Astrocyte of the cerebellum (primary cell): Measurements from ENCODE around the gene ERF.
A peak's percentile ranks its signal among the peaks of the same experiment; 100 is the strongest.

ENCODE experiments used
- DNase-seq: peaks from one replicate; pipeline ENCODE4 v3.0.0-alpha.2; 2011; ENCODE audit warnings: low read depth
- H3K4me3 ChIP-seq: 2 replicates; pipeline ENCODE4 v1.5.1; 2011; ENCODE audit warnings: mild to moderate bottlenecking, low read depth, low read length, moderate library complexity
- CTCF ChIP-seq: IDR thresholded peaks from 2 replicates; pipeline ENCODE4 v1.5.1; 2012; ENCODE audit warnings: low read length, low read depth, moderate library complexity, mild to moderate bottlenecking; ENCODE audit errors: missing control alignments
- in situ Hi-C: cut with HindIII; loops from 2 replicates; pipeline ENCODE4 v1.10.0; 2017; ENCODE audit warnings: low sequenced_read_pairs

Gene ERF

DNA sequence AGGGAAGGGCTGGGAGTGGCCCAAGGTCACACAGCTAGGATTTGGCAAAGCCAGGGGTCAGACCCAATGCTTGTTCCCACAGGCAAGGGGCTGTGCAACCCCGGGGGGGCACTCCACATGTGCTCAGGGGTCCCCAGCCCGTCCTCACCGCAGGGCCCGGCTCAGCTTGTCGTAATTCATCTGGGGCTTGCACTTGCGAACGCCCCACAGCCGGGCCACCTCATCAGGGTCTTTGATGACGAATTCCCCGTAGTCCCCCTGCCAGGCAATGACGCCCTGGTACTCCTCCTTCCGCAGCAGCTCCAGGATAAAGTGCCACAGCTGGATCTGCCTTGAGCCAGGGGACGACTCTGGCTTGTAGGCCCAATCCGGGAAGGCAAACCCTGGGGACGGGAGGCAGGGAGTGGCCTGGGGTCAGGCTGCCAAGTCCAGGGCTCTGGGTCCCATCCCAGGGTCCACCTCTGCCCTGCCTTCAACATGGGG, 4.7 kb downstream of the ERF start:
- no peak for DNase-seq
- no peak for TF ChIP-seq CTCF
- in situ Hi-C loops, result no loop called here
- H3K4me3 ChIP-seq, result peak overlapping the region; percentile 21

DNA sequence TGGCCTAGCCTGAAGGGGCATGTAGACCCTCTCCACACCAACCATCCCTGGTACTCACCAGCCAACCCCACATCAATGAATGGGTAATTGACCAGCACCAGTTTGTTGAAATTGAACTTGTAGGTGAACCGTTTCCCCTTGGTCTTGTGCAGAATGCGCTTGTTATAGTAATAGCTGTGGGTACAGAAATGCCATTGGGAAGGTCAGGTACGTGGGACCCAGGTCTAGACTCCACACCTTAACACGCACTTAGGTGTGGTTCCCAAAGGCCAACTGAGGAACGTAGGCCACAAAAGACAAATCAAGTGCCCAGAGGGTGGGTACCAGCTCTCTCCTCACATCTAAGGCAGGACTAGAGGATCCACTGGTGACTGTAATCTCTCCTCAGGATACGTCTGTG, 5.2 kb downstream of the ERF start:
- no peak for DNase-seq
- H3K4me3 ChIP-seq, result no peak overlapping the region
- no peak for TF ChIP-seq CTCF
- in situ Hi-C loops, result no loop called here

GRCh38 chr19:42249149-42249750, 5.7 kb downstream of the ERF start:
- in situ Hi-C loops, result no loop called here
- DNase-seq, result no peak

GRCh38 chr19:42248270-42249148, 6.4 kb downstream of the ERF start:
- no peak for TF ChIP-seq CTCF
- no peak overlapping the region for H3K4me3 ChIP-seq
- DNase-seq, result no peak
- in situ Hi-C loops, result no loop called here

More at GRCh38 chr19:42249149-42249750, 5.7 kb downstream of the ERF start:
- no peak for TF ChIP-seq CTCF
- H3K4me3 ChIP-seq, result no peak overlapping the region

DNA sequence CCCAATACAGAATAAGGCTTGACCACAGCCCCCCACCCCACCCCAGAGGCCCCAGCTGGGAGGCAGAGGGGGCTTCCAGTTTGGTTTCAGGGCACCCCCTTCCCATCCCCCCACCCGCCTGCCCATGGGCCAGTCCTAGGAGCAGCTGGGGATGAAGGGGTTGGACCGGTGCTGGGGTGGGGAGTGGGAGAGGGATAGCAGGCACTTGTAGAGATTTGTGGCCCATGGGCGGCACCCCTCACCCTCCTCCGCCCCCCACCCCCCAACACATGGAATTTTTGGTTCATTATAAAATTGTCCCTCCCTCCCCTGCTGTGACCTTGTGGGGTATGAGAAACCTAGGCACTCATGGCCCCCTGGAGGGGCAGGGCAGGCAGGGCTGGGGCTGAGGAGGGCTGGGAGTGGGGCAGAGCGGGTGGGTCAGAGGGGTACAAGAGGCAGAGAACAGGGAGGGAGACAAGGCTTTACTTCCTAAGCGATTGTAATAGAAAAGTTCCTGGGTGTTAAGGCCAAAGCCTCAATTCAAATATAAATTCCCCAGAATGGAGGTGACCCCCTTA, 7.2 kb downstream of the ERF start:
- H3K4me3 ChIP-seq, result no peak overlapping the region
- TF ChIP-seq CTCF, result no peak
- no peak for DNase-seq
- in situ Hi-C loops, result no loop called here

GRCh38 chr19:42246922-42247639, 7.8 kb downstream of the ERF start:
- no peak for DNase-seq
- no peak overlapping the region for H3K4me3 ChIP-seq
- no peak for TF ChIP-seq CTCF
- in situ Hi-C loops, result no loop called here
